Calu3 (cell line): ENCODE results near the gene AP5B1. TPM values are rescaled to one million over a fixed set of nuclear protein-coding genes. Genes with fewer than 3 reads are reported as not detected.

Experiments used
- BruUV-seq: library from RNA; stranded (reverse); fragments of 400-500 nt; replicated peaks from 2 replicates; lab custom pipeline; 2021; lab: Mats Ljungman, UMichigan
- CTCF ChIA-PET: fragments of 300-600 bp; sonication (Branson Sonifier 250); formaldehyde crosslinking; loops from one replicate; lab custom pipeline; 2022; ENCODE audit warnings: antibody characterized with exemption; lab: Charles Lee
- DNase-seq: peaks from one replicate; pipeline ENCODE4 v3.0.0; 2022
- H3K27ac Mint-ChIP-seq: one replicate; pipeline ENCODE4 v1.8.0; 2022; ENCODE audit warnings: mixed read lengths; ENCODE audit not compliant: unreplicated experiment
- H3K27me3 Mint-ChIP-seq: one replicate; pipeline ENCODE4 v1.8.0; 2022; ENCODE audit warnings: mixed read lengths; ENCODE audit not compliant: unreplicated experiment
- H3K36me3 Mint-ChIP-seq: one replicate; pipeline ENCODE4 v1.8.0; 2022; ENCODE audit warnings: mild to moderate bottlenecking, moderate library complexity, mixed read lengths; ENCODE audit not compliant: insufficient read depth, unreplicated experiment
- H3K4me1 Mint-ChIP-seq: one replicate; pipeline ENCODE4 v1.8.0; 2022; ENCODE audit warnings: mild to moderate bottlenecking, low read depth, mixed read lengths; ENCODE audit not compliant: unreplicated experiment
- H3K4me3 Mint-ChIP-seq: one replicate; pipeline ENCODE4 v1.8.0; 2022; ENCODE audit warnings: mild to moderate bottlenecking, low read depth, moderate library complexity, mixed read lengths; ENCODE audit not compliant: unreplicated experiment
- H3K9me3 Mint-ChIP-seq: one replicate; pipeline ENCODE4 v1.8.0; 2022; ENCODE audit warnings: low read depth, mixed read lengths; ENCODE audit not compliant: unreplicated experiment
- intact Hi-C: fragments of 100-400 bp; cut with micrococcal nuclease; formaldehyde crosslinking; loops from one replicate; pipeline ENCODE4 v1.10.0; 2022; ENCODE audit not compliant: unreplicated experiment
- total RNA-seq: library from RNA; stranded (reverse); gene quantifications from 2 replicates; pipeline ENCODE4 v1.2.3, GENCODE V29; 2022
- TF ChIP-seq, protein P1 (sequence below): fragments of 200-600 bp; IDR thresholded peaks from one replicate; pipeline ENCODE4 v1.8.0; 2022; ENCODE audit warnings: antibody characterized with exemption; ENCODE audit not compliant: unreplicated experiment

The AP5B1 gene
- total RNA-seq, 1 experiment from 2014 or later = 18.5 TPM

DNA sequence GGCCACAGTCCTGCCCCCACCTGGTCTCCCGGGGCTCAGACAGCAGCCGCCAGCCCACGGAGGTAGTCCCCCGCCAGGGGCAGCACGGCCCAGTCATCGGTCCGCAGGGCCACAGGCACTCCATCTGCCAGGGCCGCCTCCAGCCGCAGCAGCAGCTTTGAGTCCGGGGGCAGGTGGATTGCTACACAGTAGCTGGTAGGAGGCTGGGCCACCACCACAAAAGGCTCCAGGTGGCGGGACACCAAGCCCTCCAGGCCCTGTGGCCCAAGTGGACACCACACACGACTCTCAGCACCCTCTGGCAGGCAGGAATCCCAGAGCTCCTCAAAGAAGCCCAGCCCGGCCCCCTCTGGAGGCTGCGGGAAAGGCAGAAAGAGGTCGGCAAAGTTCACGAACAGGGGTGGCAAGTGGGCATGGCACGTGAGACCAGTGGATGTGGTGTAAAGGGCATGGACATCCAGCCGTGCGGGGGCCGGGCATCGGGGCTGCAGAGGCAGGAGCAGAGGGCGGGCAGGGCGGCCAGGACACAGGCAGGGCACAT is 2.9 kb downstream of the AP5B1 start:
- TF ChIP-seq, protein P1, sequence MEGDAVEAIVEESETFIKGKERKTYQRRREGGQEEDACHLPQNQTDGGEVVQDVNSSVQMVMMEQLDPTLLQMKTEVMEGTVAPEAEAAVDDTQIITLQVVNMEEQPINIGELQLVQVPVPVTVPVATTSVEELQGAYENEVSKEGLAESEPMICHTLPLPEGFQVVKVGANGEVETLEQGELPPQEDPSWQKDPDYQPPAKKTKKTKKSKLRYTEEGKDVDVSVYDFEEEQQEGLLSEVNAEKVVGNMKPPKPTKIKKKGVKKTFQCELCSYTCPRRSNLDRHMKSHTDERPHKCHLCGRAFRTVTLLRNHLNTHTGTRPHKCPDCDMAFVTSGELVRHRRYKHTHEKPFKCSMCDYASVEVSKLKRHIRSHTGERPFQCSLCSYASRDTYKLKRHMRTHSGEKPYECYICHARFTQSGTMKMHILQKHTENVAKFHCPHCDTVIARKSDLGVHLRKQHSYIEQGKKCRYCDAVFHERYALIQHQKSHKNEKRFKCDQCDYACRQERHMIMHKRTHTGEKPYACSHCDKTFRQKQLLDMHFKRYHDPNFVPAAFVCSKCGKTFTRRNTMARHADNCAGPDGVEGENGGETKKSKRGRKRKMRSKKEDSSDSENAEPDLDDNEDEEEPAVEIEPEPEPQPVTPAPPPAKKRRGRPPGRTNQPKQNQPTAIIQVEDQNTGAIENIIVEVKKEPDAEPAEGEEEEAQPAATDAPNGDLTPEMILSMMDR = no peak
- intact Hi-C loops = no loop called here
- peaks cover 11% of the 10 kb centered on the region for H3K36me3 Mint-ChIP-seq

DNA sequence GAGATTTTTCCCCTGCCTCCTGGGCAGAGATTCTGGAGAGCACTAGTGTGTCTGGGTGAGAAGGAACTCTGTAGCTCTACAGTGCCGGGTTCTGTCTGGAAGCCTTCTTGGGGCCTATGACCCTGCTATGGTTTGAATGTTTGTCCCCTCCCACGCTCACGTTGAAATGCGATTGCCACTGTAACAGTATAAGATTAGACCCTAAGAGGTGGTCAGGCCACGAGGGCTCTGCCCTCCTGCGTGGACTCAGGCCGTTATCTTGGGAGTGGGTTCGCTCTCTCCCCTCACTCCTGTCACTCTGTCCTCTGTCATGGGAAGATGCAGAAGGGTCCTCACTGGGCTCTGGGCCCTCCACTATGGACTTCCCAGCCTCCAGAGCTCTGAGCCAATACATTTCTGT is 3.5 kb downstream of the AP5B1 start:
- BruUV-seq = no TSS peak
- CTCF ChIA-PET = interaction anchor here (1.5 kb wide), 1 partner anchor 65 kb away, joined by 4 read pairs; the partner anchor contains the start of gene KAT5
- Mint-ChIP-seq H3K36me3 (peaks cover 11% of the 10 kb centered on the region), H3K9me3 (no peaks in the 10 kb centered on the region), H3K27ac (no peak overlapping the region), H3K4me3 (no peak overlapping the region), H3K27me3 (no peaks in the 10 kb centered on the region), H3K4me1 (peaks cover 3% of the 10 kb centered on the region)
- DNase-seq = no peak
- intact Hi-C loops = no loop called here
- TF ChIP-seq, protein P1 = no peak

More for the DNA sequence above, 2.9 kb downstream of the AP5B1 start:
- H3K9me3 Mint-ChIP-seq = no peaks in the 10 kb centered on the region
- no peak for DNase-seq
- no TSS peak for BruUV-seq
- peaks cover 9% of the 10 kb centered on the region for H3K4me1 Mint-ChIP-seq
- H3K4me3 Mint-ChIP-seq = no peak overlapping the region
- CTCF ChIA-PET = interaction anchor here (1.1 kb wide), 1 partner anchor 35 kb away, joined by 3 read pairs; no protein-coding TSS in a partner anchor
- no peaks in the 10 kb centered on the region for H3K27me3 Mint-ChIP-seq
- no peak overlapping the region for H3K27ac Mint-ChIP-seq

DNA sequence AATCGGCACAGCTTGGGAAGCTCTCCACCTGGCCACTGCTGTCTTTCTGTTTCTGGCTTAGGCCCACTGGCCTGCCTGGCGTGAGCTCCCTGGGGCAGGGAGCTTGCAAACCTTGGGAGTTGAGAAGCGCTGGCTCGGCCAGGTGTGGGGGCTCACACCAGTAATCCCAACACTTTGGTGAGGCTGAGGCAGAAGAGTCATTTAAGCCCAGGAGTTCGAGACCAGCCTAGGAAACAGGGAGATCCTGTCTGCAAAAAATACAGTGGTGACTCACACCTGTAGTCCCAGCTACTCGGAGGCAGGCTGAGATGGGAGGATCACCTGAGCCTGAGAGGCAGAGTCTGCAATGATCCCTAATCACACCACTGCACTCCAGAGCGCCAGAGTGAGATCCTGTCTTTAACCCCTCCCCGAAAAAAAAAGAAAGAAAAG is 4.0 kb downstream of the AP5B1 start:
- Mint-ChIP-seq H3K27ac (no peak overlapping the region), H3K36me3 (peaks cover 11% of the 10 kb centered on the region), H3K9me3 (no peaks in the 10 kb centered on the region), H3K4me3 (no peak overlapping the region), H3K4me1 (no peaks in the 10 kb centered on the region), H3K27me3 (no peaks in the 10 kb centered on the region)
- BruUV-seq = no TSS peak
- TF ChIP-seq, protein P1 = no peak
- intact Hi-C loops = no loop called here
- no peak for DNase-seq
- CTCF ChIA-PET = interaction anchor here (0.6 to 1.5 kb wide), 2 partner anchors 64 to 111 kb away, joined by 3 to 4 read pairs; partner anchors contain the start of gene KAT5

DNA sequence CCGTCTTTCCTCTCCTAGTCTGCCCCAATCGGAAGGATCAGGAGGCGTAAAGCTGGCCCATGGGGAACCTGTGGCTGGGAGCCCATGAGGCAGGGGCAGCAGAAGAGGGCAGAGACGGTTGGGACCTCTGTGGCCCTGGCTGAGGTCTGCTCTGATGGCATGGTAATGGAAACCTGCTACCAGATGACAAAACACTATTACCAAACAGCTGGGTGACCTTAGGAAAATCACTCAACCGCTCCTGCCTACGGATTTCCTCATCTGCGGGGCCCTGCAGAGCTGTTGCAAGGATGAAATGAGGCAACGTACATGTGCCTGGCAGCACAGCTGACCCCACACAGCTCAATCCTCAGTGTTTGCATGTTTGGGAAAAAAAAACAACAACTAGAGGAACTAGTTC is 4.6 kb downstream of the AP5B1 start:
- no peaks in the 10 kb centered on the region for H3K27me3 Mint-ChIP-seq
- CTCF ChIA-PET = interaction anchor here (0.6 to 1.5 kb wide), 3 partner anchors 64 to 442 kb away, joined by 3 to 5 read pairs (median 4); partner anchors contain the start of gene KAT5
- H3K27ac Mint-ChIP-seq = no peak overlapping the region
- no peak overlapping the region for H3K4me3 Mint-ChIP-seq
- intact Hi-C loops = no loop called here
- TF ChIP-seq, protein P1 = no peak
- H3K4me1 Mint-ChIP-seq = no peaks in the 10 kb centered on the region
- DNase-seq = no peak
- BruUV-seq = no TSS peak
- peaks cover 11% of the 10 kb centered on the region for H3K36me3 Mint-ChIP-seq
- no peaks in the 10 kb centered on the region for H3K9me3 Mint-ChIP-seq
